ENCODE results near the gene SYNPO.

The SYNPO gene

DNA sequence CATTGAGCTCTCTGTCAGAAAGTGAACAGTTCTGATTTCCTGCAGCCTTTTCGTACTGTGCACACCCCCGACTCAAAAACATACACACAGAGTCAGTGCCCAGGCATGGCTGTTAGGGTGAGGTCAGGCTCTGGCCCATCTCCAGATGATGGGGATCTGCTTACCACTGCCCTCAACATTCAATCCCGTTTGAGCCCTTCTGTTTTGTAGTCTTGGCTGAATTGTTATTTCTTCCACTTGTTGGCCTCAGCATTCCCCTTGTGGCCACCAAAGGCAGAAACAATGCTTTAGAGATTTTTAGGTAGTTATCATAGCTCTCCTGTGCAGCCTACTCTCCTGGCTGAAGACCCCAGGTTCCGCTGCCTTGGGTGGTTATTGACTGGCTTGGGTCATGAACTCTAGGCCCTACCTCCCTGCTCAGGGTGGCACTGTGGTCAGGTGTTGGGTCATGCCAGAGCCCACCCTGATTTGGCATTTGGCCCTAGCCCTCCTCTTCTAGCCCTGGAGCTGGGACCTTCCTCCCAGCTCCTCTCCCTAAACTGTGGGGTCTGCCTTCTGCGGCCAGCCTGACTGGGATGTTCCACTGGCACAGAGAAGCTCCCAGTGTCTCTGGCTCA, 12.8 kb downstream of the SYNPO start:
- CTCF ChIA-PET, result interaction anchor here (1.1 to 14.0 kb wide), 8 partner anchors 11 to 194 kb away, joined by 3 to 149 read pairs (median 4); partner anchors contain the start of gene RBM22
- TF ChIP-seq, protein P1, sequence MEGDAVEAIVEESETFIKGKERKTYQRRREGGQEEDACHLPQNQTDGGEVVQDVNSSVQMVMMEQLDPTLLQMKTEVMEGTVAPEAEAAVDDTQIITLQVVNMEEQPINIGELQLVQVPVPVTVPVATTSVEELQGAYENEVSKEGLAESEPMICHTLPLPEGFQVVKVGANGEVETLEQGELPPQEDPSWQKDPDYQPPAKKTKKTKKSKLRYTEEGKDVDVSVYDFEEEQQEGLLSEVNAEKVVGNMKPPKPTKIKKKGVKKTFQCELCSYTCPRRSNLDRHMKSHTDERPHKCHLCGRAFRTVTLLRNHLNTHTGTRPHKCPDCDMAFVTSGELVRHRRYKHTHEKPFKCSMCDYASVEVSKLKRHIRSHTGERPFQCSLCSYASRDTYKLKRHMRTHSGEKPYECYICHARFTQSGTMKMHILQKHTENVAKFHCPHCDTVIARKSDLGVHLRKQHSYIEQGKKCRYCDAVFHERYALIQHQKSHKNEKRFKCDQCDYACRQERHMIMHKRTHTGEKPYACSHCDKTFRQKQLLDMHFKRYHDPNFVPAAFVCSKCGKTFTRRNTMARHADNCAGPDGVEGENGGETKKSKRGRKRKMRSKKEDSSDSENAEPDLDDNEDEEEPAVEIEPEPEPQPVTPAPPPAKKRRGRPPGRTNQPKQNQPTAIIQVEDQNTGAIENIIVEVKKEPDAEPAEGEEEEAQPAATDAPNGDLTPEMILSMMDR (IDR thresholded peaks at IDR 0.05; ENCODE audit: control extremely low read depth, extremely low read depth, low read depth, missing control alignments), result no peak
- DNase-seq (ENCODE audit: extremely low spot score), result no peak
- POLR2A ChIA-PET, result no interaction called here

DNA sequence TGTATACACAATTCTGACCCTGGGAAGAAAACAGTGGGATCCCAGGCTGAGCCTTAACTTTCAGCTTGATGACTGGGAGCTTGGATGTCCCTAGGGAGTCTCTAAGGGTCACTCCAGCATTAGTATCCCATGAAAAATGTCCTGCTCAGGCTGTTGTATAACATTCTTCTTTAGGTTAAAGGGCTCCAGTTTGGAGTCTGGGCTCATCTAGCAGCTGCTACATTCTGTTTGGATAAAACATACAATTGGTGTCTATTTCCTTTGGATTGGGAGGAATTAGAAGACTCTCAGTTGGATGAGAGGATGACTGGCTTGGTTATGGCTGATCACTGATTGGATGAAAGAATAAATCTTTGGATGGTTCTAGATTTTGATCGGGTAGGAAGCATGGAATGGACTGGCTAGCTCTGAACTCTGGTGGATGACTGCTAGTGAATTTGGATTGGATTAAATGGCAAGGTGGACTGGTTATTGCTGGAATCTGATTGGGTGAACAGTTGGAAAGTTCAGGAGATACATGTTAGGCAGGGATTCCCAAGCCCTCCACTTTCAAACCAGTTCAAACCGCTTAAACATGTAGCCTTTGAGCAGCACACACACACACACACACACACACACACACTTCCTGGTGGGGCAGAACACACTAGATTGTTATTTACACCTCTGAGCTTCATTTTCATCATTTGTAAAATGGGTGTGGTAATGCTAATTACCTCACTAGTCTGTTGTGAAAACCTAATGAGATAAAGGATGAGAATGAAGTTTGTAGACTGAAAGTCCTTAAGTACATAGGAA, 13.5 kb downstream of the SYNPO start:
- TF ChIP-seq, protein P1 (IDR thresholded peaks at IDR 0.05; ENCODE audit: control extremely low read depth, extremely low read depth, low read depth, missing control alignments), result no peak
- CTCF ChIA-PET, result interaction anchor here (1.1 to 14.0 kb wide), 10 partner anchors 10 to 195 kb away, joined by 3 to 149 read pairs (median 5); partner anchors contain the start of gene RBM22
- no peak for DNase-seq (ENCODE audit: extremely low spot score)
- POLR2A ChIA-PET, result interaction anchor here (0.6 to 0.8 kb wide), 2 partner anchors 50 to 1109 kb away, joined by 3 read pairs; no protein-coding TSS in a partner anchor

DNA sequence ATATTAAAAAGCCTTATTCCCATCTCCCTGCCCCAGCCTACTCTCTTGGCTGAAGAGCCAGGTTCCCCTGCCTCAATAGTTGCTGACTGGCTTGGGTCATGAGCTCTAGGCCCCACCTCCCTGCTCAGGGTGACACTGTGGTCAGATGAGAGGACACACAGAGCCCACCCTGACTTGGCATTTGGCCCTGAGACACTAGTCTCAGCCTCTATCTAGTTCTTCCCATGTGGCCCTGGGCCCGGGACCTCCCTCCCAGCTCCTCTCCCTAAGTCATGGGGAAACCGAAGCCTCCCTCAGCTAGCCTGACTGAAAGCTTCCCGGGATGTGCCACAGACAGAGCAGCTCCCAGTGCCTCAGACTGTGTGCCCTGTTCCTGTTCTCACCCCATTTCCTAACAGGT, 14.8 kb downstream of the SYNPO start:
- ChIA-PET CTCF (interaction anchor here (0.7 to 14.0 kb wide), 12 partner anchors 8 to 196 kb away, joined by 3 to 149 read pairs (median 4); no protein-coding TSS in a partner anchor), POLR2A (no interaction called here)
- no peak for DNase-seq (ENCODE audit: extremely low spot score)
- TF ChIP-seq, protein P1 (IDR thresholded peaks at IDR 0.05; ENCODE audit: control extremely low read depth, extremely low read depth, low read depth, missing control alignments), result no peak

GRCh38 chr5:150656191-150657132, 16.0 kb downstream of the SYNPO start:
- peak; percentile 92 for DNase-seq (ENCODE audit: extremely low spot score)
- TF ChIP-seq, protein P1 (IDR thresholded peaks at IDR 0.05; ENCODE audit: control extremely low read depth, extremely low read depth, low read depth, missing control alignments), result peak; percentile 86
- POLR2A ChIA-PET, result no interaction called here
- CTCF ChIA-PET, result interaction anchor here (0.6 to 14.0 kb wide), 19 partner anchors 10 to 206 kb away, joined by 3 to 149 read pairs (median 4); partner anchors contain the start of genes IRGM and RBM22

GRCh38 chr5:150658121-150658520, 17.7 kb downstream of the SYNPO start:
- no peak for DNase-seq (ENCODE audit: extremely low spot score)
- ChIA-PET CTCF (interaction anchor here (0.9 to 14.0 kb wide), 19 partner anchors 9 to 208 kb away, joined by 3 to 149 read pairs (median 4); partner anchors contain the start of genes IRGM and RBM22), POLR2A (interaction anchor here (0.6 kb wide), 2 partner anchors 17 to 521 kb away, joined by 3 read pairs; no protein-coding TSS in a partner anchor)
- TF ChIP-seq, protein P1 (IDR thresholded peaks at IDR 0.05; ENCODE audit: control extremely low read depth, extremely low read depth, low read depth, missing control alignments), result no peak

All from GM10248 (cell line).